SIG-M5 (cell line): ENCODE data around the gene CCL7.

Source experiments
- DNase-seq: peaks from one replicate; lab custom pipeline; 2025; lab: John Stamatoyannopoulos, UW

Gene CCL7

DNA sequence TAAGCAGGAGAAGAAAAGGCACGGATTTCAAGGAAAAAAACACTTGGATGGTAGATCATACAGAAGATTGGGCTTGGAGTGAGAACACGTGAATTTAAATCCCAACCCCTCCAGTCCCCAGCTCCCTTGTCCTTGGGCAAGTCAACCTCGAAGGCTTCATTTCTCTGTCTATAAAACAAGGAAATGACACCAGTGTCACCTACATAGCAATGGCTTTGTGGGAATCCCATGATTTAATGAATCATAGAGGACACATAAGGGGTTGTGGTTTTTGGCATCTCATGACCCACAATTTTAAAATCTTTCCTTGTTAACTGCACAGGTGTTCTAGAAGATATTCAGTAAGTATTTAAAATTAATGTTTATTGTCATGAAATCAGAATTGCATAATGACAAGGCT, 23.1 kb upstream of the CCL7 start:
- no peak for DNase-seq

DNA sequence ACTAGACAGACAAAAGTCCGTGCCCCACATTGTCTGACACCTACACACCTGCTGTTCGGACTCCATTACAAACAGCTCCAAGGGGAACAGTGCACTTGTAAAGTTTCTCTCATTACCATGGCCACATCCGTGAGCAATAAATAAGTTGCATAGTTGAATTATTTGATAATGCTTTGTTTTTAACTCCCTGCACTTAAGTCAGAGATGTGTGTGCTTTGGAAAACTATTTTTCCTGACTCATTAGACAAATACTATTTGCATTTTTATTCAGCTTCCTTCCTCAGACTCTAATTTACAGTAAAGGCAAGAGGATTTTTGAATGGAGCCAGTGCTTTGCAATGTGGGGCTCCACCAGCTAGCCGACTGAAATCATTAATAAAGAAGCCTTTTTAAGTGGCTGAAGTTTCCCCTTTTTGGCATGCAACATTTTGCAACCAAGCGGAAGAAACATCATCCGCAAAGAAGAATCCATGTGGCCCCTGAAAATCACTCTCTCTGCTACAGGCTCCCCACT, 21.5 kb upstream of the CCL7 start:
- no peak for DNase-seq

DNA sequence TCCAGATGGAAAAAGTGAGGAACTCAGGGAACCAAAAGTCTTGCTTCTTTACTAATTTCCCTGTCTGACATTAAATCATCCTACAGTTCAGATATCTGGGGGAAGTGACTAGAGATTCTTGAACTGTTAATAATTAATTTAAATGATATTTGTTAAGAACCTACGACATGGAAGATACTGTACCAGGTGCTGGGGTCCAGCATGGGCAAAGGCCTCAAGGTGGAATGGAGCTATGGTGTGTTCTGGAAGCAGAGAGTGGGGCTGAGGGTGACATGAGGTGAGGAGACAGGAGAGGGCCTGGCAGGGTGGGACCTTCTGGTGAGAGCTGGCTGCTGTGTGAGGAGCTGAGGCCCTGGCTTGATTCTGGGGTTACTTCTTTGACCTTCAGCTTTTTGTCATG, 21.0 kb upstream of the CCL7 start:
- DNase-seq = no peak

DNA sequence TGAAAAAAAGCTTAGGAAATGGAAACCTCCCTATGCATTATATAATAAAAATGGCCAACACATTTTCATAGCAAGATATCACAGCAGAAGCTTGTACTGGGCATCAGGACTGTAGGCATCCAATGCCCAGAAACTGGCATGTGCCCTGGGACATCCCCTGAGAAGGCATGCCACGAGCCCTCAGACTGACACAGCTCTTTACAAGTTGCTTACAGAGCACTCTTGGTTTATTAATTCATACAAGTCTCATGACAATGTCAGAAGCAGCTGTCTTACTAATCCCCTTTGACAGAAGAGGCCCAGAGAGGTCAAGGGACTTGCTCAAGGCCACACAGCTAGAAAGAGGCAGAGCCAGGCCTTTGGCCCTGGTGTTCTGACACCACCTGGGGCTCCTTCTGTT, 20.5 kb upstream of the CCL7 start:
- DNase-seq = no peak

DNA sequence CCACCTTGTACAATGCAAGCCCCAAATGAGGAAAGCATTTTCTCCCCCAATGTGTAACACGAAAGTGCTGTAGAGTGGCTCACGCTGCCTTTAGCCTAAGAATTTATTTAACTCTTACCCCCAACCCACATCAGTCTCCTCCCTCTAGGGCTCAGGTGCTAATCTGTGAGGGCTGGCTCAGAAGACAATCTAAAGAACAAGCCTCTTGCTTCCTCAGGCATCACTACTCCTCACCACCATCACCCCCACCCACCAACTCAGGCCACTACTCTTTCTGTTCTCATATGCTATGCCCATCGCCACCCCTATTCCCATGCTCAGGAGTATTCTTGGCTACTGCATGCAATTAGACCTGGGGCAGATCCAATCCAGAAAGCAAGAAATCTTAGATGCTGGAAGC, 18.8 kb upstream of the CCL7 start:
- no peak for DNase-seq

DNA sequence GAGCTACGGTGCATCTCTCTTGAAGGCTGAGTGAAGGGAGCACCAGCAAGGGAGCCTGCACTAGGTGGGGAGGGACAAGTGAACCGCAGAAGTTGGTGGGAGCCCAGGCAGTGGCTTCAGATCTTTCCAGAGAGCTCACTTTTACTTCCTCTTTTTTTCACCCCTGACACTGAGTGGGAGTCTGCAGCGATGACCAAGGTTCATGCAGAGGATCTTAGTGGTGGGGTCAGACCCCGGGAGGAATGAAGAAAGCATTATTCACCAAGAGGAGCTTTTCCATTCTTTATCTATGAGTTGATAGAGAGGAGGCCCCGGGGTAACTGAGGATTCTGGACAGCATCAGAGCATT, 18.0 kb upstream of the CCL7 start:
- DNase-seq = no peak

DNA sequence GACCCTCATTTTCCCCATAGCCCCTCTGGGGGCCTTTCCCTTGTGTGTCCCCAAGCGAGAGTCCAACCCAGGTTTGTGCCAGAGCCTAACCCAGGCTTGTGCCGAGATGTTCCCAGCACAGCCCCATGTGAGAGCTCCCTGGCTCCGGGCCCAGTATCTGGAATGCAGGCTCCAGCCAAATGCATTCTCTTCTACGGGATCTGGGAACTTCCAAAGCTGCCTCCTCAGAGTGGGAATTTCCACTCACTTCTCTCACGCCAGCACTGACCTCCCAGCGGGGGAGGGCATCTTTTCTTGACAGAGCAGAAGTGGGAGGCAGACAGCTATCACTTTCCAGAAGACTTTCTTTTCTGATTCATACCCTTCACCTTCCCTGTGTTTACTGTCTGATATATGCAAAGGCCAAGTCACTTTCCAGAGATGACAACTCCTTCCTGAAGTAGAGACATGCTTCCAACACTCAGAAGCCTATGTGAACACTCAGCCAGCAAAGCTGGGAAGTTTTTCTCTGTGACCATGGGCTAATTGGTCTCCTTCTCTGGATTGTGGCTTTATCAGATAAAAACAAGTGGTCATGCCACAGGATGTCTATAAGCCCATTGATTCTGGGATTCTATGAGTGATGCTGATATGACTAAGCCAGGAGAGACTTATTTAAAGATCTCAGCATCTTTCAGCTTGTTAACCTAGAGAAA, 17.4 kb upstream of the CCL7 start:
- no peak for DNase-seq

DNA sequence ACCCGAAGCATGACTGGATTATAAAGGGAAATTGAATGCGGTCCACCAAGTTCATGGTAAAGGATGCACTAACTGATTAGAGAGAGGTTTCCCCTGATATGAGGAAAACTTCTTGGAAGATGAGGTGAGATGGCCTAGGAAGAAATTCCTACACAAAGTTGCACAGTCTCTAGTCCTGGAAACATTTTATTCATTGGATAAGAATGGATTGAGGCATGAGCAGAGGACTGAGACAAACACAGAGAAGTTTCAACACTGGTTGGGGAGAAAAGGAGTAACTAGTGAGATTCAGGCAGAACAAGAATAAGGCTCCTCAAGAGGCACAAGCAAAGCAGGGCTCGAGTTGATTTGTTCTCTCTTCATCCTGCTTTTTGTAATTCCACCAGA, 16.9 kb upstream of the CCL7 start:
- no peak for DNase-seq

DNA sequence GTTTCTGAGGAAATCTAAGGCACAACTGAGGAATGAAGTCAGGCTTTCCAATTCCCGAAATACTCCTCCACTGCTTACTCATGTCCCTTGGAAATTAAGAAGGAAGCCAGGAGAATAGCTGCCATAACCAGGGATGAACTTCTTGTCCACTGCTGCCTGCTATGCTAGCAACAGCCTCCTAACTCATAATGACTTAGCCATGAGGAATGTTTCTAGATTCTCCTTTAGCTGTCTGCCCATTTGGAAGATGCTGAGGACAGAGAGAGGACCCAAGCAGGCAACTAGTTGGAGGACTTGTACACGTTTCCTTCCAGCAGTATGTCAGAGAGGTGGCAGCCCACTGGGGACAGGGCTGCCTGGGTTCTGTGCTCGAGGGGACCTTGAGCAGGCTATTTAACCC, 15.9 kb upstream of the CCL7 start:
- DNase-seq = no peak

DNA sequence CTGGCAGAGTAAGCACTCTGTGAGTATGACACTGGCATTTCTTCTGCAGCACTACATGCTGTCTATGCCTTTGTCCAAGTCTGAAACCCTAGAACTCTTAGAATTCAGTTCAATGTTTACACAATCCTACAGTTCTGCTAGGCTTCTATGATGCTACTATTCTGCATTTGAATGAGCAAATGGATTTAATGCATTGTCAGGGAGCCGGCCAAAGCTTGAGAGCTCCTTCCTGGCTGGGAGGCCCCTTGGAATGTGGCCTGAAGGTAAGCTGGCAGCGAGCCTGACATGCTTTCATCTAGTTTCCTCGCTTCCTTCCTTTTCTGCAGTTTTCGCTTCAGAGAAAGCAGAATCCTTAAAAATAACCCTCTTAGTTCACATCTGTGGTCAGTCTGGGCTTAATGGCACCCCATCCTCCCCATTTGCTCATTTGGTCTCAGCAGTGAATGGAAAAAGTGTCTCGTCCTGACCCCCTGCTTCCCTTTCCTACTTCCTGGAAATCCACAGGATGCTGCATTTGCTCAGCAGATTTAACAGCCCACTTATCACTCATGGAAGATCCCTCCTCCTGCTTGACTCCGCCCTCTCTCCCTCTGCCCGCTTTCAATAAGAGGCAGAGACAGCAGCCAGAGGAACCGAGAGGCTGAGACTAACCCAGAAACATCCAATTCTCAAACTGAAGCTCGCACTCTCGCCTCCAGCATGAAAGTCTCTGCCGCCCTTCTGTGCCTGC, 15.2 kb upstream of the CCL7 start, which contains the start of gene CCL2:
Gene CCL2, plus strand, starts transcription at position 635 of the 730 bp plus-strand sequence. Its CDS starts 65 bp downstream, at position 700.
- DNase-seq = no peak

DNA sequence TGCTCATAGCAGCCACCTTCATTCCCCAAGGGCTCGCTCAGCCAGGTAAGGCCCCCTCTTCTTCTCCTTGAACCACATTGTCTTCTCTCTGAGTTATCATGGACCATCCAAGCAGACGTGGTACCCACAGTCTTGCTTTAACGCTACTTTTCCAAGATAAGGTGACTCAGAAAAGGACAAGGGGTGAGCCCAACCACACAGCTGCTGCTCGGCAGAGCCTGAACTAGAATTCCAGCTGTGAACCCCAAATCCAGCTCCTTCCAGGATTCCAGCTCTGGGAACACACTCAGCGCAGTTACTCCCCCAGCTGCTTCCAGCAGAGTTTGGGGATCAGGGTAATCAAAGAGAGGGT, 14.7 kb upstream of the CCL7 start:
- DNase-seq = no peak

DNA sequence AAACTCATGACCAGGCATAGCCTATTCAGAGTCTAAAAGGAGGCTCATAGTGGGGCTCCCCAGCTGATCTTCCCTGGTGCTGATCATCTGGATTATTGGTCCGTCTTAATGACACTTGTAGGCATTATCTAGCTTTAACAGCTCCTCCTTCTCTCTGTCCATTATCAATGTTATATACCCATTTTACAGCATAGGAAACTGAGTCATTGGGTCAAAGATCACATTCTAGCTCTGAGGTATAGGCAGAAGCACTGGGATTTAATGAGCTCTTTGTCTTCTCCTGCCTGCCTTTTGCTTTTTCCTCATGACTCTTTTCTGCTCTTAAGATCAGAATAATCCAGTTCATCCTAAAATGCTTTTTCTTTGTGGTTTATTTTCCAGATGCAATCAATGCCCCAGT, 14.2 kb upstream of the CCL7 start:
- DNase-seq = no peak

DNA sequence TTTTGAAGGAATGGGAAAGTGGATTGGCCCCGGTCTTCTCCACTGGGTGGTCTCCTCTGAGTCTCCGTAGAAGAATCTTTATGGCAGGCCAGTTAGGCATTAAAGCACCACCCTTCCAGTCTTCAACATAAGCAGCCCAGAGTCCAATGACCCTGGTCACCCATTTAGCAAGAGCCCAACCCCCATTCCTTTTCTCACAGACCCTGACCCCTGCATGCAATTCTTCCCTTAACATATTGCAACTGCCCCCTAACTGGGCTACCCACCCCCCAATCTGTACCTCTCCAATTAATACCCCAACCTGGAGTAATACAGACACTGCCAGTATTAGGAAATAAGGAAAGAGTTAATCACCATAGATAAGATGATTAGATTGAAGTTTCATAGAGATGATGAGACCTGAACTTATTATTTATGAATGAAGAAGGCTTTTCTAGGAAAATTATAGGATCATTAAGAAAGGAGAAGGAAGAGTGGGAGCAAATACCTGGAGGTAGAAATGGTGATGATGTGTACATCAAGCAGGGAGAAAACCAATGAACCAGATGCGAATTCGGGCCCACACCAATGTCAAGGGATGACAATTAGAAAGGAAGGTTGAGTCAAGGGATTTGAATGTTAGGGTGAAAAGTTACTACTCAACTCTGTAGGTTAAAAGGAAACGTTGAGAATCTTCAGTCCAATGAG, 12.6 kb upstream of the CCL7 start:
- DNase-seq = no peak

DNA sequence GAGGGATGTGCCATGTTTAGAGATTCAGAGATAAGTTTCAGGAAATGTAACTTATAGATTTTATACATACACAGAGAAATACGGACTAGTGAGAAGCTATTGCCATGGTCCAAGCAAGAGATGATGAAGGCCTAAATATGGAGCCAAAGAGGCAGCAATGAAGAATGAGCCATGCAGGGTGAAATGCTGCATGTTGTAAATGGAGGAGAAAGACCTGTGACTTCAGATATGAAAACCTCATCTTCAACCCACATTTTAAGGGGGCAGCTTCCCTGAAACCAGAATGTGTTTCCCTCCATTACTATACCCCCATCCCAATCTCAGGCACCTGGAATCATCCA, 12.1 kb upstream of the CCL7 start:
- no peak for DNase-seq

DNA sequence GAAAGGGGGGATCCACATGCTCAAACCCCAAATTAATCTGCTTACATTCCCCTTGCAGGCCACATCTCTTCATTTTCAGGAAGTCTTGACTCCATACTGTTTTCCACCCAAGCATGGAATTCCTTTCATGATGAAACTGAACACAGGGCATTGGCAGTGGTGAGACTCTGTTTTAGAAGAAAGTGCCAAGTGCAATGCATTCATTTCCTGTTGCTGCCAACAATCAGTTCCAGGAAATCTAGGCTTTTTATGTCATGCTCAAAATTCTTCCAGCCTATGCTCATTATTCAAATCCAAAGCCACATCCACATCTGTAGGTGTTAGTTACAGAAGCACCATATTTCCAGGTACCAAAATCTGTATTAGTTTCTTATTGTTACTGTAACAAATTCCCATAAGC, 10.9 kb upstream of the CCL7 start:
- no peak for DNase-seq

DNA sequence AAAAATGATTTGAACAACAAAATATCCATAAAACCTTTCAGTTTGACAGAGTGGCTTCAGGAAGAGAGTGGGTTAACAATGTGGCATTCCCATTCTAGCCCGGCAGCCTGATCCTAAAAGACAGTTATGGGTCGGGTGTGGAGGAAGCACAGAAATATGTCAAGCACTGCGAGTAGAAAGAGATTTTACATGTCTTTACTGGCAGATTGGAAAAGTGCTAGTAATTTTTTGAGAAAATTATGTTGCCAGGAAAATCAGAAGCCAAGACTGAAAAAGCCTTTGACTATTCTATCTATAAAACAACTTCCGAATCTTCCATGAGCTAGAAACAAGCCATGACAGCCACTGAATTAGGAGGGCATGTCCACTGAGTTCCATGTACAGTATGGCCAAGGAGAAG, 9.2 kb upstream of the CCL7 start:
- no peak for DNase-seq

DNA sequence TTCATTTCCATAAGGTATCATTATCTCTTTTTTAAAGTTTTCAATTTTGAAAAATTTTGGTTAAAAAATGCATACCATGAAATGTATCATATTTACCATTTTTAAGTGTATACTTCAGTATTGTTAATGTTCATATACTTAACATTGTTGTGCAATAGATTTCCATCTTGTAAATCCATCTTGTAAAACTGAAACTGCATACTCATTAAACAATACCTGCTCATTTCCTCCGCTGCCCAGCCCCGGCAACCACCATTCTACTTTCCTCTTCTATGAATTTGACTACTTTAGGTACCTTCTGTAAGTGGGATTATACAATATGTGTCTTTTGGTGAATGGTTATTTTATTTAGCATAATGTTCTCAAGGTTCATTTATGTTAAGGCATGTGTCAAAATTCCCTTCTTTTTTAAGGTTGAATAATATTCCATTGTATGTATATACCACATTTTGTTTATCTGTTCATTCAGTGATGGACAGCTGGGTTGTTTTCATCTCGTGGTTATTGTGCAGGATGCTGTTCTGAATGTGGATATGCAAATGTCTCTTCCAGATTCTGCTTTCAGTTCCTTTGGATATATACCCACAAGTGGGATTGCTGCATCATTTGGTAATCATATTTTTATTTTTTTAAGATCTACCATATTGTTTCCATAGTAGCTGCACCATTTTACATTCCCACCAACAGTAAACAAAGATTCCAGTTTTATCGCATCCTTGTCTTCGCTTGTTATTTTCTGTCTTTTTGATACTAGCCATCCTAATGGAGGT, 8.3 kb upstream of the CCL7 start:
- DNase-seq = no peak

DNA sequence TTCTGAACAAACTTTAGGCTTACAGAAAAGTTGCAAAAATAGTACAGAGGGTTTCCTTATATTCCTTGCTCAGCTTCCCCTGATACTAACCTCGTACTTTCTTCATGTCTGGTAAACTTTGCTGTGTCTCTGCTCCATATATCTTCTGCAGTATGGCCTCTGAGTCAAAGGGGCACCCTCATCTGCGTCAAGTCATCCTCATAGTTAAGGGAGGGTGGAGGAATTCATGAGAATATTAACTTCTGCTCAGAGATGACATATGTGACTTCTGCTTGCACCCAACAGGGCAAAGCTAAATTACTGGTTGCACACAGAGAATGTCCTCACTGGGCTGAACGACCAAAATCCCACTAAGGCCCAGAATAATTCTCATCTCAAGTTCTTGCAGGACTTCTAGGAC, 4.3 kb upstream of the CCL7 start:
- no peak for DNase-seq

DNA sequence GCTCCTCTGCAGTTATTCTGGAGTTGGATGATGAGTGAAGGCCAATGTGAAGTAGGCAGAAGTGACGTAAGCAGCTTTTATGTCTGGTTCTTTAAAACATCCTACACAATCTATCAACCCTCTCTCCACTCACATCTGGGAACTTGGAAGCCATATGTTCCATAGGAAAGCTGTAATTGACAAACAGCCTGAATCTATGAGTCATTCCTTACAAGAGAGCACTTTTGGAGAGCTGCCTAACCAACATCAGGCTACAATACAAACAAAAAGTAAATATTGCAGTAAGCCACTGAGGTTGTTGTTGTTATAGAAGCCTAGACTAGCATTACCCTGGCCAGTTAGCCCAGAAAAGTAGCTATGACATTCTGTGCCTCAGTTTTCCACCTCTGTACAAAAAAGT, 5.9 kb downstream of the CCL7 start:
- DNase-seq = no peak

DNA sequence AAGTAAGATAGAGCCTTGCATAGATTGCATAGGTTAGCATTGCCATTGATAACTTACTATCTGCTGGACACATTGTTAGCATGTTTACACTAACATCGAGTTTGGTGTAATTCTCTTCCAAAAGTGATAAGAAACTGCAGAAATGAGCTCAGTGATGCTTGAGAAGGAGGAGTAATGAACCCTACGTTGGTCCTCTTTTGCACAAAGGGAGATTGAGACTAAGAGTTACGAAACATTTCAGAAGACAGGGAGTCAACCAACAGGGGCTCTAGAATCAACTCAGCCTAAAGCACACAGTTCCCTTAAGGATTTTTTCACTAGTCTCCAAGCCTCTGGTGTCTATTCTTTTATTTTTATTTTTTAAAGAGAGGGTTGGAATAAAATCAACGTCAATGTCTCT, 6.8 kb downstream of the CCL7 start:
- DNase-seq = no peak

DNA sequence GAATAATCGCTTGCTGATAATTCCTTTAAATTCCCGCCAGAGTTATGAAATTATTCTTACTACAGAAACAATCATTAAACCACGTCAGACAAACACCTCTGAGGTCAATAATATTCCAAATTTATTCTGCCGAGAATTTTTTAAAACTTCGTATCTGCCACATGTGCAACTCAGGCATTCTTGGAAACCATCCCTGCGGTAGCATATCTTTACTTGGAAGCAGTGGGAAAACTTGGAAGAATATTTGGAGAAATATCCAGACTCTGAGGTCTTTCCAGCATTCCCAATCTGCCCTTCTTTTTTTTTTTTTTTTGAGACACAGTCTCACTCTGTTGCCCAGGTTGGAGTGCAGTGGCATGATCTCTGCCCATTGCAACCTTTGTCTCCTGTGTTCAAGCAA, 13.6 kb downstream of the CCL7 start:
- no peak for DNase-seq

DNA sequence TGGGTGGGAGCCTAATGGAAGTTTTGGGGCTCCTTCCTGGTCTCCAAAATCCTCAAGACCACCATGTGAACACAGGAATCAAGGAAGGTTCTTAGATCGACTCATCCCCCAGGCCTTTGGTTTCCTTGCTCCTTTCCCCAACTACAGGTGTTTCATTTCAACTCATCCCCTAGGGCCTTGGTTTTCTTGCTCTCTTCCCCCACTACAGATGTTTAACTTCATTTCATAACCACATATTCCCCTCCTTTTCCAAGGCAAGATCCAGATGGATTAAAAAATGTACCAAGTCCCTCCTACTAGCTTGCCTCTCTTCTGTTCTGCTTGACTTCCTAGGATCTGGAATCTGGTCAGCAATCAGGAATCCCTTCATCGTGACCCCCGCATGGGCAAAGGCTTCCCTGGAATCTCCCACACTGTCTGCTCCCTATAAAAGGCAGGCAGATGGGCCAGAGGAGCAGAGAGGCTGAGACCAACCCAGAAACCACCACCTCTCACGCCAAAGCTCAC, 15.3 kb downstream of the CCL7 start, which contains the start of gene CCL11:
Gene CCL11, plus strand, starts transcription at position 457 of the 507 bp plus-strand sequence. CDS start 67 bp downstream, outside the sequence.
- no peak for DNase-seq
